Ovary (tissue), 3 donors: ENCODE measurements around the gene VKORC1.

ENCODE experiments used
- POLR2A ChIP-seq: fragments of 450-650 bp; IDR thresholded peaks from one replicate; pipeline ENCODE4 v1.6.1; 2017; ENCODE audit warnings: antibody characterized with exemption, mild to moderate bottlenecking, moderate library complexity
- TF ChIP-seq, protein P1 (sequence below), 3 donors: fragments of 450-650 bp in 2 of 3; fragments of 200-600 bp in 1 of 3; IDR thresholded peaks; one replicate each; pipeline versions ENCODE4 v1.5.1 to v1.8.0; 2016 to 2022; ENCODE audit warnings: antibody characterized with exemption in 3 of 3, mild to moderate bottlenecking in 1 of 3
- donor health status: DM: no; HTN: no; CAD: no.

DNA sequence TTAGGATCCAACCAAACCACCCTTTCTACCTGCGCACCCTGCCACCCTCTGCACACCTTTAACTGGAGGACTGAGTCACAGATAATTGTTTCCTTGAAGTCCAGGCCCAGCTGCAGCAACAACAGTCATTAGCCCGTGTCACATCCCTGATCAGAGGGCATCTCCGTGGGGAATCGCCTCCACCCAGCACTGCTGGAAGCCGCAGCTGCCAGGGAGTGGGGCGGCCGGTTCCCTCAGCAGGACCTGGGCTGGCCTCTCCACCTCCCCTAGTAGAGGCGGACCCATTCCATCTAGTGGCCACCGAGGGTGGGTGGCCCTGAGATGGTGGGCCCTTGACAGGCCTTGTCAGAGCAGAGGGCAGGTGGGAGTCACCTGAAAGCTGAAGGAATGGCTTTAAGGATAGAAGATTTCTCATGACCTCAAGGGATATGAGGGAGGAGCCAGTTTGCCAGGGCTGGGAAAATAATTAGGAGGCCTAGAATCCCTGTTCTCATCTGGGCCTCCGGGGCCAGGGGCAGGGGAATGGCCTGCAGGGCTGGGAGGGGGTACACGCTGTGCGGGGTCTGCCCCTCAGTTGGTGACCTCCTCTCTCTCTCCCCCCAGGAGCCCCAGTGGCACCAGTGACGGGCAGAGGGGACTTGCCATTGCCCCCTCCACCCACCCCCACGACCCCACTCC, 12.1 kb downstream of the VKORC1 start:
- TF ChIP-seq, protein P1, sequence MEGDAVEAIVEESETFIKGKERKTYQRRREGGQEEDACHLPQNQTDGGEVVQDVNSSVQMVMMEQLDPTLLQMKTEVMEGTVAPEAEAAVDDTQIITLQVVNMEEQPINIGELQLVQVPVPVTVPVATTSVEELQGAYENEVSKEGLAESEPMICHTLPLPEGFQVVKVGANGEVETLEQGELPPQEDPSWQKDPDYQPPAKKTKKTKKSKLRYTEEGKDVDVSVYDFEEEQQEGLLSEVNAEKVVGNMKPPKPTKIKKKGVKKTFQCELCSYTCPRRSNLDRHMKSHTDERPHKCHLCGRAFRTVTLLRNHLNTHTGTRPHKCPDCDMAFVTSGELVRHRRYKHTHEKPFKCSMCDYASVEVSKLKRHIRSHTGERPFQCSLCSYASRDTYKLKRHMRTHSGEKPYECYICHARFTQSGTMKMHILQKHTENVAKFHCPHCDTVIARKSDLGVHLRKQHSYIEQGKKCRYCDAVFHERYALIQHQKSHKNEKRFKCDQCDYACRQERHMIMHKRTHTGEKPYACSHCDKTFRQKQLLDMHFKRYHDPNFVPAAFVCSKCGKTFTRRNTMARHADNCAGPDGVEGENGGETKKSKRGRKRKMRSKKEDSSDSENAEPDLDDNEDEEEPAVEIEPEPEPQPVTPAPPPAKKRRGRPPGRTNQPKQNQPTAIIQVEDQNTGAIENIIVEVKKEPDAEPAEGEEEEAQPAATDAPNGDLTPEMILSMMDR (IDR thresholded peaks at IDR 0.05), result no peak
- no peak for TF ChIP-seq POLR2A
